ENCODE measurements around the gene KIF26B.

Gene KIF26B

GRCh38 chr1:245469734-245470133 is 314.9 kb downstream of the KIF26B start:
- no peak overlapping the region for H3K4me3 ChIP-seq (ENCODE audit: low read depth, low read length)
- no peak for DNase-seq (ENCODE audit: low read depth)
- no peak for TF ChIP-seq CTCF (IDR thresholded peaks at IDR 0.05; ENCODE audit: low read depth, low read length, missing control alignments)
- in situ Hi-C loops (cut with HindIII; ENCODE audit: low sequenced_read_pairs): no loop called here

GRCh38 chr1:245475126-245475525 is 320.3 kb downstream of the KIF26B start:
- peak; percentile 16 for DNase-seq (ENCODE audit: low read depth)
- no peak for TF ChIP-seq CTCF (IDR thresholded peaks at IDR 0.05; ENCODE audit: low read depth, low read length, missing control alignments)
- in situ Hi-C loops (cut with HindIII; ENCODE audit: low sequenced_read_pairs): no loop called here
- H3K4me3 ChIP-seq (ENCODE audit: low read depth, low read length): no peak overlapping the region

GRCh38 chr1:245475961-245476516 is 321.3 kb downstream of the KIF26B start:
- TF ChIP-seq CTCF (IDR thresholded peaks at IDR 0.05; ENCODE audit: low read depth, low read length, missing control alignments): no peak

GRCh38 chr1:245477941-245478340 is 323.2 kb downstream of the KIF26B start:
- in situ Hi-C loops (cut with HindIII; ENCODE audit: low sequenced_read_pairs): no loop called here
- no peak for TF ChIP-seq CTCF (IDR thresholded peaks at IDR 0.05; ENCODE audit: low read depth, low read length, missing control alignments)
- no peak for DNase-seq (ENCODE audit: low read depth)

More at GRCh38 chr1:245475961-245476516, 321.3 kb downstream of the KIF26B start:
- no peak for DNase-seq (ENCODE audit: low read depth)
- in situ Hi-C loops (cut with HindIII; ENCODE audit: low sequenced_read_pairs): no loop called here
- H3K4me3 ChIP-seq (ENCODE audit: low read depth, low read length): no peak overlapping the region

GRCh38 chr1:245480393-245481120 is 325.8 kb downstream of the KIF26B start:
- no peak overlapping the region for H3K4me3 ChIP-seq (ENCODE audit: low read depth, low read length)
- in situ Hi-C loops (cut with HindIII; ENCODE audit: low sequenced_read_pairs): no loop called here
- DNase-seq (ENCODE audit: low read depth): no peak
- TF ChIP-seq CTCF (IDR thresholded peaks at IDR 0.05; ENCODE audit: low read depth, low read length, missing control alignments): no peak

More at GRCh38 chr1:245477941-245478340, 323.2 kb downstream of the KIF26B start:
- H3K4me3 ChIP-seq (ENCODE audit: low read depth, low read length): no peak overlapping the region

- DNase-seq (ENCODE audit: low read depth): no peak
- in situ Hi-C loops (cut with HindIII; ENCODE audit: low sequenced_read_pairs): no loop called here
- H3K4me3 ChIP-seq (ENCODE audit: low read depth, low read length): no peak overlapping the region
- no peak for TF ChIP-seq CTCF (IDR thresholded peaks at IDR 0.05; ENCODE audit: low read depth, low read length, missing control alignments)
These were observed 326.5 kb downstream of the KIF26B start for GRCh38 chr1:245481261-245481660.

Measured in astrocyte of the cerebellum (primary cell).